Measurements from ENCODE around the gene PHF14. TPM values are rescaled to one million over a fixed set of nuclear protein-coding genes. Genes with fewer than 3 reads are reported as not detected.

Gene PHF14
- total RNA-seq, 1 experiment from 2014 or later, result 50.8 TPM

GRCh38 chr7:11082121-11082520 is 108.4 kb downstream of the PHF14 start:
- Mint-ChIP-seq H3K4me1 (peaks cover 11 to 12% of the 10 kb centered on the region in 2 experiments), H3K4me3 (no peak overlapping the region), H3K27me3 (ENCODE audit: low read depth) (no peaks in the 10 kb centered on the region), H3K36me3 (ENCODE audit: insufficient read depth in 1 of 3, low read depth in 3 of 3) (peaks cover 10 to 24% (median 23%) of the 10 kb centered on the region in 3 experiments; a peak in 6 of 7 replicates), H3K9me3 (peaks cover 4 to 13% of the 10 kb centered on the region in 2 experiments; a peak in 3 of 5 replicates), H3K27ac (peak overlapping the region in 2 of 3 experiments; percentile 90 to 97; a peak in 4 of 7 replicates)
- Histone ChIP-seq H3K79me1 (ENCODE audit: insufficient read depth, low read depth, low read length, poor library complexity, severe bottlenecking) (no peaks in the 10 kb centered on the region), H3K23me2 (ENCODE audit: insufficient read length, low read depth, low read length, poor library complexity, severe bottlenecking) (no peaks in the 10 kb centered on the region), H3K14ac (ENCODE audit: insufficient read depth, low read length) (no peak overlapping the region), H3K27me3 (ENCODE audit: insufficient read depth, low read length) (no peaks in the 10 kb centered on the region), H3K56ac (ENCODE audit: insufficient read length, low read depth, low read length) (no peak overlapping the region), H2BK20ac (ENCODE audit: low read depth, low read length, poor library complexity, severe bottlenecking) (no peak overlapping the region), H3K79me2 (ENCODE audit: insufficient read depth, low read length) (no peaks in the 10 kb centered on the region), H4K8ac (replicated peaks; ENCODE audit: insufficient read length, low read depth, low read length) (no peak overlapping the region), H2AFZ (ENCODE audit: low read length) (no peak overlapping the region), H3T11ph (ENCODE audit: low read length) (no peak overlapping the region), H2BK120ac (ENCODE audit: low read depth, low read length, poor library complexity, severe bottlenecking) (no peak overlapping the region), H4K5ac (ENCODE audit: insufficient read length, low read depth, low read length) (no peak overlapping the region), H2BK15ac (ENCODE audit: low read depth, low read length) (no peak overlapping the region), H3K23ac (ENCODE audit: insufficient read length, low read depth, low read length) (no peak overlapping the region), H4K20me1 (ENCODE audit: control insufficient read depth, insufficient read depth, insufficient read length) (no peaks in the 10 kb centered on the region), H3K4me1 (ENCODE audit: insufficient read depth, low read length) (no peaks in the 10 kb centered on the region; the same call in 1 of the 2 replicates), H4K91ac (ENCODE audit: insufficient read length, low read depth, low read length) (no peak overlapping the region), H3K9ac (ENCODE audit: extremely low read depth, insufficient read length, low read length) (no peak overlapping the region), H3K4me2 (ENCODE audit: insufficient read depth, insufficient read length, low read length) (no peak overlapping the region), H3K18ac (ENCODE audit: insufficient read length, low read depth, low read length) (no peak overlapping the region), H2AK5ac (ENCODE audit: insufficient read length, low read length) (no peak overlapping the region), H3K4ac (ENCODE audit: low read depth, low read length) (no peak overlapping the region), H2BK5ac (ENCODE audit: insufficient read length, low read length) (no peak overlapping the region), H3K27ac (ENCODE audit: insufficient read length, low read depth, low read length) (no peak overlapping the region), H3K9me3 (ENCODE audit: control insufficient read depth, low read depth, low read length) (no peaks in the 10 kb centered on the region), H2BK12ac (ENCODE audit: insufficient read length, low read depth, low read length) (no peak overlapping the region)
- no peak for TF ChIP-seq CTCF (conservative IDR thresholded peaks at IDR 0.05)
- WGBS (ENCODE audit: extremely low coverage, insufficient read length, low lambda C conversion rate), result no CpG with 5 or more reads among the region's 3 CpGs
- no peak for DNase-seq

Data from H9 (cell line).